Type B pancreatic cell (in vitro differentiated cells): ENCODE measurements around the gene ENOSF1. TPM values are rescaled to one million over a fixed set of nuclear protein-coding genes. Genes with fewer than 3 reads are reported as not detected.

ENCODE experiments used
- DNase-seq: peaks from one replicate; pipeline ENCODE4 v3.0.0; 2021; ENCODE audit warnings: mixed read lengths; ENCODE audit not compliant: unreplicated experiment; ENCODE audit errors: extremely low spot score
- H3K27ac Mint-ChIP-seq: 2 replicates; pipeline ENCODE4 v1.8.0; 2021; ENCODE audit warnings: mild to moderate bottlenecking, mixed read lengths
- H3K27me3 Mint-ChIP-seq: 2 replicates; pipeline ENCODE4 v1.8.0; 2021; ENCODE audit warnings: mixed read lengths
- H3K36me3 Mint-ChIP-seq: 2 replicates; pipeline ENCODE4 v1.8.0; 2021; ENCODE audit warnings: mixed read lengths
- H3K4me1 Mint-ChIP-seq: one replicate; pipeline ENCODE4 v1.8.0; 2021; ENCODE audit warnings: mixed read lengths; ENCODE audit not compliant: unreplicated experiment
- H3K4me3 Mint-ChIP-seq: 2 replicates; pipeline ENCODE4 v1.8.0; 2021; ENCODE audit warnings: mild to moderate bottlenecking, mixed read lengths
- H3K9me3 Mint-ChIP-seq: 2 replicates; pipeline ENCODE4 v1.8.0; 2021; ENCODE audit warnings: mixed read lengths
- total RNA-seq: library from RNA; stranded (reverse); gene quantifications from 2 replicates; pipeline ENCODE4 v1.2.1, GENCODE V29; 2021; ENCODE audit warnings: low replicate concordance
- TF ChIP-seq, protein P1 (sequence below): fragments of 200-600 bp; sonication (generic); conservative IDR thresholded peaks from 2 replicates; pipeline ENCODE4 v1.5.0; 2021; ENCODE audit warnings: antibody characterized with exemption, mild to moderate bottlenecking

Gene ENOSF1
- total RNA-seq, 1 donor from 2014 or later = 63.1 TPM

- no peak for DNase-seq
- no peaks in the 10 kb centered on the region for H3K9me3 Mint-ChIP-seq
- no peak overlapping the region for H3K4me3 Mint-ChIP-seq
- peaks cover 30% of the 10 kb centered on the region for H3K36me3 Mint-ChIP-seq
- TF ChIP-seq, protein P1, sequence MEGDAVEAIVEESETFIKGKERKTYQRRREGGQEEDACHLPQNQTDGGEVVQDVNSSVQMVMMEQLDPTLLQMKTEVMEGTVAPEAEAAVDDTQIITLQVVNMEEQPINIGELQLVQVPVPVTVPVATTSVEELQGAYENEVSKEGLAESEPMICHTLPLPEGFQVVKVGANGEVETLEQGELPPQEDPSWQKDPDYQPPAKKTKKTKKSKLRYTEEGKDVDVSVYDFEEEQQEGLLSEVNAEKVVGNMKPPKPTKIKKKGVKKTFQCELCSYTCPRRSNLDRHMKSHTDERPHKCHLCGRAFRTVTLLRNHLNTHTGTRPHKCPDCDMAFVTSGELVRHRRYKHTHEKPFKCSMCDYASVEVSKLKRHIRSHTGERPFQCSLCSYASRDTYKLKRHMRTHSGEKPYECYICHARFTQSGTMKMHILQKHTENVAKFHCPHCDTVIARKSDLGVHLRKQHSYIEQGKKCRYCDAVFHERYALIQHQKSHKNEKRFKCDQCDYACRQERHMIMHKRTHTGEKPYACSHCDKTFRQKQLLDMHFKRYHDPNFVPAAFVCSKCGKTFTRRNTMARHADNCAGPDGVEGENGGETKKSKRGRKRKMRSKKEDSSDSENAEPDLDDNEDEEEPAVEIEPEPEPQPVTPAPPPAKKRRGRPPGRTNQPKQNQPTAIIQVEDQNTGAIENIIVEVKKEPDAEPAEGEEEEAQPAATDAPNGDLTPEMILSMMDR = no peak
- H3K4me1 Mint-ChIP-seq = no peaks in the 10 kb centered on the region
- H3K27me3 Mint-ChIP-seq = no peaks in the 10 kb centered on the region
- no peak overlapping the region for H3K27ac Mint-ChIP-seq
These were observed 34.5 kb downstream of the ENOSF1 start for GRCh38 chr18:677951-678381.

DNA sequence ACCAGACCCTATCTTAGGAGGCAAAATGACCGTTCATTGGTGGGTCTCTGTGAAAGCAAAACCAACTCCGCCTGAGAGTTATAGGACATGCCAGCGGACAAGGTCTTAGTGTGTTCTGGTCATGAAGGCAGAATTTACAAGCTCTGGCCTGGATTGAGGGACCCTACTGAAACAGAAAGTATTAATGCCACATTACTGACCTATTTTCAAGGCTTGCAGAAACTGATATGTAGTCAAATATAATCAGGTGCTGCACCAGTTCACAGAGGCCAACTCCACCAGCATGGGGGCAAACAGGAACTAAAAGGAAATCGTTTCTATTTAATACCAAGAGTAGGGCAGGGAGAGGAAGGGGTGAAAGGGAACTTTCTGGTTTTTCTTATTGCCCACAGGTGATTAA, 35.3 kb downstream of the ENOSF1 start:
- Mint-ChIP-seq H3K36me3 (peaks cover 34% of the 10 kb centered on the region), H3K9me3 (no peaks in the 10 kb centered on the region), H3K27ac (no peak overlapping the region), H3K27me3 (no peaks in the 10 kb centered on the region), H3K4me3 (no peak overlapping the region), H3K4me1 (no peaks in the 10 kb centered on the region)
- TF ChIP-seq, protein P1 = no peak
- peak; percentile 15 for DNase-seq

DNA sequence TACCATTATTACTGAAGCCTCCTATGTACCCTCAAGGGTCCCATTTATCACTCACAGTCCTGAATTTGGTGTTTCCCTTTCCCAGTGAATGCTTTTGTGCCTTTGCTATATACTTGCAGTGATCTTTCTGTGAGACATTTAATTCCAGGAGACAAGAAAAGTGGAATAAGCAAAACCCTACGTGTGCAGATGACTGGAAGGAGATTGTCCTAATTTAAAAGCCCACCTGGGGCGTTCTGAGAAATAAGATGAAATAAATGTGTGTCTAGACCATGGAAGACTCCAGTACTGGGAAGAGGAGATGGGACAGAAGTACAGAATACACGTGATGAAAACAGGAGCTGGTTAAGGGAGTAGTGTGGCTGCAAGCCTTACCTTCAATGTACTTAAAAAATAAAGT, 35.7 kb downstream of the ENOSF1 start:
- Mint-ChIP-seq H3K27me3 (no peaks in the 10 kb centered on the region), H3K36me3 (peaks cover 31% of the 10 kb centered on the region), H3K4me1 (no peaks in the 10 kb centered on the region), H3K27ac (no peak overlapping the region), H3K9me3 (no peaks in the 10 kb centered on the region), H3K4me3 (no peak overlapping the region)
- TF ChIP-seq, protein P1 = no peak
- no peak for DNase-seq

- TF ChIP-seq, protein P1 = no peak
- no peaks in the 10 kb centered on the region for H3K27me3 Mint-ChIP-seq
- no peaks in the 10 kb centered on the region for H3K4me1 Mint-ChIP-seq
- no peaks in the 10 kb centered on the region for H3K9me3 Mint-ChIP-seq
- no peak overlapping the region for H3K27ac Mint-ChIP-seq
- no peak overlapping the region for H3K4me3 Mint-ChIP-seq
- H3K36me3 Mint-ChIP-seq = peaks cover 27% of the 10 kb centered on the region
- DNase-seq = peak; percentile 22
These were observed 36.4 kb downstream of the ENOSF1 start for GRCh38 chr18:676069-676468.

DNA sequence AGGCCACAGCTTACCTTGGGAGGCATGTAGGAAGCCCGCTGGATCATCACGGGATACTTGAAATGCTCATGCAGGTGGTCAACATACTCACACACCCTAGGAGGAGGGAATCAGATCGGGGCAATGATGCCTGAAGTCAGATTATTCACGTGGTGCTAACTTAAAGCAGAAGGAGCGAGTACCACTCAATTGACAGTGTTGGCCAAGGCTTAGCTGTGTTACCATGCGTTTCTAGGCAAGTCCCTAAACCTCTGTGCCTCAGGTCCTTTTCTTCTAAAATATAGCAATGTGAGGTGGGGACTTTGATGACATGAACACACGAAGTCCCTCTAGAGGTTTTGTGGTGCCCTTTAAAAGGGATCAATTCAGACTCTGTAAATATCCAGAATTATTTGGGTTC, 37.1 kb downstream of the ENOSF1 start:
- no peak for DNase-seq
- TF ChIP-seq, protein P1 = no peak
- Mint-ChIP-seq H3K27me3 (no peaks in the 10 kb centered on the region), H3K9me3 (no peaks in the 10 kb centered on the region), H3K36me3 (peaks cover 30% of the 10 kb centered on the region), H3K27ac (no peak overlapping the region), H3K4me1 (no peaks in the 10 kb centered on the region), H3K4me3 (no peak overlapping the region)

DNA sequence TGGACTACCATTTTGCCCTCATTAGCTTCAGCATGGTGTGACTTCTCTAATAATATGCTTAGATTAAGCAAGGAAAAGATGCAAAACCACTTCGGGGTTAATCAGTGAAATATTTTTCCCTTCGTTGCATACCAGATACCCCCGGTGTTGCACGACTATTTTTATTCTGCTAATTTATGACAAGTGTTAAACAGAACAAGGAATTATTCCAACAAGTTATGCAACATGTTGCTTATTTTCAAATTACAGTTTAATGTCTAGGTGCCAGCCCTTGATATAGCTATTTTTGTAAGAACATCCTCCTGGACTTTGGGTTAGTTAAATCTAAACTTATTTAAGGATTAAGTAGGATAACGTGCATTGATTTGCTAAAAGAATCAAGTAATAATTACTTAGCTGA, 38.7 kb downstream of the ENOSF1 start:
- Mint-ChIP-seq H3K27me3 (no peaks in the 10 kb centered on the region), H3K4me3 (no peak overlapping the region)
- DNase-seq = no peak

More for the DNA sequence above, 38.7 kb downstream of the ENOSF1 start:
- TF ChIP-seq, protein P1 = no peak
- no peaks in the 10 kb centered on the region for H3K9me3 Mint-ChIP-seq
- peaks cover 32% of the 10 kb centered on the region for H3K36me3 Mint-ChIP-seq
- no peak overlapping the region for H3K27ac Mint-ChIP-seq
- no peaks in the 10 kb centered on the region for H3K4me1 Mint-ChIP-seq
